Measurements from ENCODE around the gene POC5.

DNA sequence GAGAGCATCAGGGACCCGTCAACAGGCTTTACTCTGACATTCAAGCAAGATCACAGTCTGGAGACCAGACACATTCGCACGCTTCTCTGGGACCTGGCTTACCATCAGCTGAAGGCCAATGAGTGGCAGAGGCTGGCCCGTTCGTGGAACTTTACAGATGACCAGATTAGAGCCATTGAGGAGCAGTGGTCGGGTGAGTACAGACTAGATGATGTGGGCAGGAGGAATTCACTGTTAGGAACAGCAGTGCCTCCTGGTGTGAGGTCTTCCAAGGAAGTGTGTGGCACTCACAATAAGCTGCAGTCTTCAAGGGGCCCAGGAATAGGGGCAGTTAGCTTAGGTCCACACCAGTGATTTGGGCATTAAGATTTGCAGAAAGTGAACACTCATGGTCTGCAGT, 50.4 kb downstream of the POC5 start:
- TF ChIP-seq, protein P1, sequence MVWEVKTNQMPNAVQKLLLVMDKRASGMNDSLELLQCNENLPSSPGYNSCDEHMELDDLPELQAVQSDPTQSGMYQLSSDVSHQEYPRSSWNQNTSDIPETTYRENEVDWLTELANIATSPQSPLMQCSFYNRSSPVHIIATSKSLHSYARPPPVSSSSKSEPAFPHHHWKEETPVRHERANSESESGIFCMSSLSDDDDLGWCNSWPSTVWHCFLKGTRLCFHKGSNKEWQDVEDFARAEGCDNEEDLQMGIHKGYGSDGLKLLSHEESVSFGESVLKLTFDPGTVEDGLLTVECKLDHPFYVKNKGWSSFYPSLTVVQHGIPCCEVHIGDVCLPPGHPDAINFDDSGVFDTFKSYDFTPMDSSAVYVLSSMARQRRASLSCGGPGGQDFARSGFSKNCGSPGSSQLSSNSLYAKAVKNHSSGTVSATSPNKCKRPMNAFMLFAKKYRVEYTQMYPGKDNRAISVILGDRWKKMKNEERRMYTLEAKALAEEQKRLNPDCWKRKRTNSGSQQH (CRISPR knock-in tag; IDR thresholded peaks at IDR 0.05; ENCODE audit: low read depth): no peak
- no peak for TF ChIP-seq SOX13 (IDR thresholded peaks at IDR 0.05)
- TF ChIP-seq SOX13 (CRISPR knock-in tag; conservative IDR thresholded peaks at IDR 0.05 in 1 of 2, IDR thresholded peaks at IDR 0.05 in 1 of 2): no peak
- TF ChIP-seq ZBTB7A (CRISPR knock-in tag; IDR thresholded peaks at IDR 0.05): no peak
- TF ChIP-seq ZNF232 (CRISPR knock-in tag; IDR thresholded peaks at IDR 0.05; ENCODE audit: borderline replicate concordance): no peak
- no peak for TF ChIP-seq CHD2 (IDR thresholded peaks at IDR 0.05; ENCODE audit: low read depth, low read length)
- TF ChIP-seq MTA3 (CRISPR knock-in tag; IDR thresholded peaks at IDR 0.05): no peak
- no peak for TF ChIP-seq KAT2B (IDR thresholded peaks at IDR 0.05; ENCODE audit: borderline replicate concordance, low read depth, low read length)
- TF ChIP-seq, protein P2, sequence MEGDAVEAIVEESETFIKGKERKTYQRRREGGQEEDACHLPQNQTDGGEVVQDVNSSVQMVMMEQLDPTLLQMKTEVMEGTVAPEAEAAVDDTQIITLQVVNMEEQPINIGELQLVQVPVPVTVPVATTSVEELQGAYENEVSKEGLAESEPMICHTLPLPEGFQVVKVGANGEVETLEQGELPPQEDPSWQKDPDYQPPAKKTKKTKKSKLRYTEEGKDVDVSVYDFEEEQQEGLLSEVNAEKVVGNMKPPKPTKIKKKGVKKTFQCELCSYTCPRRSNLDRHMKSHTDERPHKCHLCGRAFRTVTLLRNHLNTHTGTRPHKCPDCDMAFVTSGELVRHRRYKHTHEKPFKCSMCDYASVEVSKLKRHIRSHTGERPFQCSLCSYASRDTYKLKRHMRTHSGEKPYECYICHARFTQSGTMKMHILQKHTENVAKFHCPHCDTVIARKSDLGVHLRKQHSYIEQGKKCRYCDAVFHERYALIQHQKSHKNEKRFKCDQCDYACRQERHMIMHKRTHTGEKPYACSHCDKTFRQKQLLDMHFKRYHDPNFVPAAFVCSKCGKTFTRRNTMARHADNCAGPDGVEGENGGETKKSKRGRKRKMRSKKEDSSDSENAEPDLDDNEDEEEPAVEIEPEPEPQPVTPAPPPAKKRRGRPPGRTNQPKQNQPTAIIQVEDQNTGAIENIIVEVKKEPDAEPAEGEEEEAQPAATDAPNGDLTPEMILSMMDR (CRISPR knock-in tag; IDR thresholded peaks at IDR 0.05): peak; percentile 23; the same call in 1 of the 2 replicates
- TF ChIP-seq, protein P3, sequence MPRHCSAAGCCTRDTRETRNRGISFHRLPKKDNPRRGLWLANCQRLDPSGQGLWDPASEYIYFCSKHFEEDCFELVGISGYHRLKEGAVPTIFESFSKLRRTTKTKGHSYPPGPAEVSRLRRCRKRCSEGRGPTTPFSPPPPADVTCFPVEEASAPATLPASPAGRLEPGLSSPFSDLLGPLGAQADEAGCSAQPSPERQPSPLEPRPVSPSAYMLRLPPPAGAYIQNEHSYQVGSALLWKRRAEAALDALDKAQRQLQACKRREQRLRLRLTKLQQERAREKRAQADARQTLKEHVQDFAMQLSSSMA (CRISPR knock-in tag; IDR thresholded peaks at IDR 0.05): no peak
- TF ChIP-seq, protein P4, sequence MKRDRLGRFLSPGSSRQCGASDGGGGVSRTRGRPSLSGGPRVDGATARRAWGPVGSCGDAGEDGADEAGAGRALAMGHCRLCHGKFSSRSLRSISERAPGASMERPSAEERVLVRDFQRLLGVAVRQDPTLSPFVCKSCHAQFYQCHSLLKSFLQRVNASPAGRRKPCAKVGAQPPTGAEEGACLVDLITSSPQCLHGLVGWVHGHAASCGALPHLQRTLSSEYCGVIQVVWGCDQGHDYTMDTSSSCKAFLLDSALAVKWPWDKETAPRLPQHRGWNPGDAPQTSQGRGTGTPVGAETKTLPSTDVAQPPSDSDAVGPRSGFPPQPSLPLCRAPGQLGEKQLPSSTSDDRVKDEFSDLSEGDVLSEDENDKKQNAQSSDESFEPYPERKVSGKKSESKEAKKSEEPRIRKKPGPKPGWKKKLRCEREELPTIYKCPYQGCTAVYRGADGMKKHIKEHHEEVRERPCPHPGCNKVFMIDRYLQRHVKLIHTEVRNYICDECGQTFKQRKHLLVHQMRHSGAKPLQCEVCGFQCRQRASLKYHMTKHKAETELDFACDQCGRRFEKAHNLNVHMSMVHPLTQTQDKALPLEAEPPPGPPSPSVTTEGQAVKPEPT (CRISPR knock-in tag; IDR thresholded peaks at IDR 0.05; ENCODE audit: low read depth): no peak
- TF ChIP-seq, protein P5, sequence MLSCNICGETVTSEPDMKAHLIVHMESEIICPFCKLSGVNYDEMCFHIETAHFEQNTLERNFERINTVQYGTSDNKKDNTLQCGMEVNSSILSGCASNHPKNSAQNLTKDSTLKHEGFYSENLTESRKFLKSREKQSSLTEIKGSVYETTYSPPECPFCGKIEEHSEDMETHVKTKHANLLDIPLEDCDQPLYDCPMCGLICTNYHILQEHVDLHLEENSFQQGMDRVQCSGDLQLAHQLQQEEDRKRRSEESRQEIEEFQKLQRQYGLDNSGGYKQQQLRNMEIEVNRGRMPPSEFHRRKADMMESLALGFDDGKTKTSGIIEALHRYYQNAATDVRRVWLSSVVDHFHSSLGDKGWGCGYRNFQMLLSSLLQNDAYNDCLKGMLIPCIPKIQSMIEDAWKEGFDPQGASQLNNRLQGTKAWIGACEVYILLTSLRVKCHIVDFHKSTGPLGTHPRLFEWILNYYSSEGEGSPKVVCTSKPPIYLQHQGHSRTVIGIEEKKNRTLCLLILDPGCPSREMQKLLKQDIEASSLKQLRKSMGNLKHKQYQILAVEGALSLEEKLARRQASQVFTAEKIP (CRISPR knock-in tag; IDR thresholded peaks at IDR 0.05; ENCODE audit: borderline replicate concordance): no peak
- TF ChIP-seq RBM39 (IDR thresholded peaks at IDR 0.05; ENCODE audit: low read depth, low read length, poor library complexity, severe bottlenecking): no peak
